ENCODE results near the gene TJP1.

DNA sequence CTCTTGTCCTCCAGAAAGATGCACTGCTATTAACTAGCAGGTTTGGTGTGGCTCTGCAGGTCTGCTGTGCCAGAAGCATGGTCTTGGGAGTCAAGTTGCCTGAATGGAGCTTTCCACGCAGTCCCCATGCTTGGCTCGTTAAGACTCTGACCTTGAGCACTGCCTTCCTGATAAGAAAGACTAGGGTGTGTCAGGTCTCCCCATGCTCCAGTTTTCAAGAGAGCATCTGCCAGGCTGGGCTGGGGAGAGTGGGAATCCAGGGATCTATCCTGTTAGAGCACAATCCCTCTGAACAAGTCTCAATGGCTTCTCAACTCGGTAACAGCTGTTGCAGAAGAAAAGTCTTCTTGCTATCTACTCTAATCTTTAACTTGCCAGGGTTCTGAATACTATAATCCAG lies 98.2 kb downstream of the TJP1 start:
- TF ChIP-seq SIN3A (IDR thresholded peaks at IDR 0.05; ENCODE audit: borderline replicate concordance, insufficient read depth, low read length): no peak
- no peak for TF ChIP-seq POLR2AphosphoS5 (IDR thresholded peaks at IDR 0.05; ENCODE audit: low read depth, low read length)

All from PFSK-1 (cell line).